ENCODE measurements around the gene ADRB1. TPM values are rescaled to one million over a fixed set of nuclear protein-coding genes. Genes with fewer than 3 reads are reported as not detected.

The ADRB1 gene
- total and polyA plus RNA-seq, 2 donors (not counting 3 experiments of a cell fraction or from before 2014, with no cell fraction given), result 0.23 to 0.97 TPM

GRCh38 chr10:114065049-114065435, 21.4 kb downstream of the ADRB1 start:
- ChIA-PET CTCF (interaction anchor here (1.2 kb wide), 1 partner anchor 37 kb away, joined by 3 read pairs; no protein-coding TSS in a partner anchor), POLR2A (no interaction called here)
- no peak overlapping the region for H3K4me2 ChIP-seq (ENCODE audit: insufficient read depth, low read length)
- no peak for DNase-seq (ENCODE audit: low read depth, low spot score)
- peaks cover 0 to 3% of the 10 kb centered on the region in 2 experiments for H3K27me3 ChIP-seq (ENCODE audit: control insufficient read depth in 2 of 2, insufficient read depth in 2 of 2, low read length in 2 of 2)
- no peak for FAIRE-seq
- H3K36me3 ChIP-seq (ENCODE audit: control insufficient read depth in 2 of 2, extremely low read depth in 1 of 2, insufficient read depth in 2 of 2, low read length in 2 of 2), result no peaks in the 10 kb centered on the region
- intact Hi-C loops (cut with micrococcal nuclease), result no loop called here
- H3K9ac ChIP-seq (replicated peaks; ENCODE audit: extremely low read depth, insufficient read depth, low read length), result no peak overlapping the region
- H3K4me3 ChIP-seq (replicated peaks in 1 of 3; ENCODE audit: insufficient read depth in 1 of 3, low read depth in 1 of 3, low read length in 3 of 3), result no peak overlapping the region
- no peaks in the 10 kb centered on the region for H3K79me2 ChIP-seq (ENCODE audit: control insufficient read depth, insufficient read depth, low read length)
- H2AFZ ChIP-seq (ENCODE audit: low read depth, low read length), result no peak overlapping the region
- TF ChIP-seq POLR2A (IDR thresholded peaks at IDR 0.05; ENCODE audit: low read depth, low read length) (no peak), POLR2AphosphoS5 (IDR thresholded peaks at IDR 0.05; ENCODE audit: insufficient read depth, low read depth, low read length) (no peak), JUN (IDR thresholded peaks at IDR 0.05; ENCODE audit: borderline replicate concordance, insufficient read depth, insufficient read length, low read depth) (no peak), CTCF (IDR thresholded peaks at IDR 0.05; ENCODE audit: extremely low read depth in 1 of 2, insufficient read depth in 1 of 2, low read depth in 1 of 2, low read length in 2 of 2) (no peak), EZH2 (IDR thresholded peaks at IDR 0.05; ENCODE audit: borderline replicate concordance, low read depth, low read length, severe bottlenecking) (no peak), MYC (IDR thresholded peaks at IDR 0.05; ENCODE audit: low read depth, low read length) (no peak)
- H3K27ac ChIP-seq (ENCODE audit: insufficient read depth, low read depth, low read length), result no peak overlapping the region
- H3K9me3 ChIP-seq (replicated peaks; ENCODE audit: control insufficient read depth, insufficient read depth, low read length), result no peaks in the 10 kb centered on the region
- H3K4me1 ChIP-seq (ENCODE audit: control insufficient read depth, extremely low read depth, insufficient read depth, low read length), result no peaks in the 10 kb centered on the region
- no peaks in the 10 kb centered on the region for H4K20me1 ChIP-seq (replicated peaks; ENCODE audit: control insufficient read depth, extremely low read depth, insufficient read depth, low read length)
- dilution Hi-C loops (cut with MboI; ENCODE audit: extremely low pct_ligation_motif_present, low sequenced_read_pairs), result no loop called here
- BruUV-seq (replicated peaks), result no TSS peak
- H3K9me1 ChIP-seq (replicated peaks; ENCODE audit: control insufficient read depth, extremely low read depth, insufficient read depth, low read length), result no peaks in the 10 kb centered on the region

Measured in endothelial cell of umbilical vein (primary cell).